Measurements from ENCODE around the gene CLCA4.

Gene CLCA4

DNA sequence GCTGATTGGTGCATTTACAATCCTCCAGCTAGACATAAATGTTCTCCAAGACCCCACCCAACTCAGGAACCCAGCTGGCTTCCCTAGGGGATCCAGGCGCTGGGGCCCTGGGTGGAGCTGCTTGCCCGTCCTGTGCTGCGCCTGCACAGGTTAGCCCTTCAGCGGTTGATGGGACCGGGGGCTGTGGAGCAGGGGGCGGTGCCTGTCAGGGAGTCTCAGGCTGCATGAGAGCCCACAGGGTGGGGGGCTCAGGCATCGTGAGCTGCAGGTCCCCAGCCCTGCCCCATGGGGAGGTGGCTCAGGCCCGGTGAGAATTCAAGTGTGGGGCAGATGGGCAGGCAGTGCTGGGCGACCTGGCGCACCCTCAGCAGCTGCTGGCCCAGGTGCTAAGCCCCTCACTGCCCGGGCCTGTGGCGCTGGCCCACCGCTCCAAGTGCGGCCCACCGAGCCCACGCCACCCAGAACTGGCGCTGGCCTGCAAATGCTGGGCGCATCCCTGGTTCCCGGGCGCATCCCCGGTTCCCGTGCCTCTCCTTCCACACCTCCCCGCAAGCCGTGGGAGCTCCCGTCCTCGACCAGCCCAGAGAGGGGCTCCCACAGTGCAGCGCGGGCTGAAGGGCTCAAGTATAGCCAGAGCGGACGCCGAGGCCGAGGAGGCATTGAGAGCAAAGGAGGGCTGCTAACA is 23.1 kb upstream of the CLCA4 start:
- no peak for DNase-seq (ENCODE audit: low read depth in 2 of 2)
- TF ChIP-seq, protein P1, sequence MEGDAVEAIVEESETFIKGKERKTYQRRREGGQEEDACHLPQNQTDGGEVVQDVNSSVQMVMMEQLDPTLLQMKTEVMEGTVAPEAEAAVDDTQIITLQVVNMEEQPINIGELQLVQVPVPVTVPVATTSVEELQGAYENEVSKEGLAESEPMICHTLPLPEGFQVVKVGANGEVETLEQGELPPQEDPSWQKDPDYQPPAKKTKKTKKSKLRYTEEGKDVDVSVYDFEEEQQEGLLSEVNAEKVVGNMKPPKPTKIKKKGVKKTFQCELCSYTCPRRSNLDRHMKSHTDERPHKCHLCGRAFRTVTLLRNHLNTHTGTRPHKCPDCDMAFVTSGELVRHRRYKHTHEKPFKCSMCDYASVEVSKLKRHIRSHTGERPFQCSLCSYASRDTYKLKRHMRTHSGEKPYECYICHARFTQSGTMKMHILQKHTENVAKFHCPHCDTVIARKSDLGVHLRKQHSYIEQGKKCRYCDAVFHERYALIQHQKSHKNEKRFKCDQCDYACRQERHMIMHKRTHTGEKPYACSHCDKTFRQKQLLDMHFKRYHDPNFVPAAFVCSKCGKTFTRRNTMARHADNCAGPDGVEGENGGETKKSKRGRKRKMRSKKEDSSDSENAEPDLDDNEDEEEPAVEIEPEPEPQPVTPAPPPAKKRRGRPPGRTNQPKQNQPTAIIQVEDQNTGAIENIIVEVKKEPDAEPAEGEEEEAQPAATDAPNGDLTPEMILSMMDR (IDR thresholded peaks at IDR 0.05; ENCODE audit: low read depth, low read length): no peak
- no peak overlapping the region for H3K4me3 ChIP-seq (replicated peaks in 1 of 2; ENCODE audit: low read depth in 2 of 2, low read length in 2 of 2)

DNA sequence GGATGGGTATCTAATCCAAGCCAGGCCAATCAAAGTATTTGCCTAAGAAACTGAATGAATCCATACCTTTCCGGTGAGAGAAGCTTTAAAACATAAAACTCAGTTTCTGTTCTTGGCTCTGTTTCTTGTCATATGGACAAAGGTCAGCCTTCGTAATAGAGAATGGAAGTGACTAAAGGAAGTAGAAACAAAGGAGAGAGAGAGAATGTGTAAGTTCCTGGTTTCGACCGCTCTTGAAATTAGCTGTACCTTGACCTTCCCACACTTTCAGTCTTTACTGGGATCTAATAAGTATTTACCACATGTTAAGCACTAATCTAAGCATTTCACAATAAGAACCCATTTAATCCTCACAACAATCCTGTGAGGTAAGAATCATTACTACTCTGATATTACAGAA is 19.6 kb upstream of the CLCA4 start:
- TF ChIP-seq, protein P1 (IDR thresholded peaks at IDR 0.05; ENCODE audit: low read depth, low read length): no peak
- no peak for DNase-seq (ENCODE audit: low read depth in 2 of 2)
- H3K4me3 ChIP-seq (replicated peaks in 1 of 2; ENCODE audit: low read depth in 2 of 2, low read length in 2 of 2): no peak overlapping the region

DNA sequence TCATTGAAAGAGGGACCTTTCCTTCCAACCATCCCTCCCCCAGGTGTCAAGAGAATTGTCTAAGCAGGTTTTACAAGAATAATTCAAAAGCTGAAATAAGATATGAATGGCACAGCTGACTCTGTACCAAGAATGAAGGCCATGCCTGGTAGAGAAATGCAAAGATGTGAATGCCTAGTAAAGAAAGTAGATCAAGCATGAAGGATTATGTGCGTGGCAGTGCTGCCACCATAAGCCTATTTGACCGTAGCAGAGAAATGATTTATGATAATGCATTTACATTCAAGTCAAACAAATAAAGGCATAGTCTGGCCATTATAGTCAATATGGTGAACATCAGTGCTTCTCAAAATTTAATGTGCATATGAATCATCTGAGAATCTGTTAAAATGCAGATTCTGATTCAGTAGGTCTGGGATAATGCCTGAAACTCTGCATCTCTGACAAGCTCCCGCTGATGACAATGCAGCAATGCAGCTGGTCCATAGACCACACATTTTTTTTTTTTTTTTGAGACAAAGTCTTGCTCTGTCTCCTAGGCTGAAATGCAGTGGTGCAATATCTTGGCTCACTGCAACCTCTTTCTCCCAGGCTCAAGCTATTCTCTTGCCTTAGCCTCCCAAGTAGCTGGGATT is 16.6 kb upstream of the CLCA4 start:
- TF ChIP-seq, protein P1 (IDR thresholded peaks at IDR 0.05; ENCODE audit: low read depth, low read length): no peak
- no peak for DNase-seq (ENCODE audit: low read depth in 2 of 2)
- no peak overlapping the region for H3K4me3 ChIP-seq (replicated peaks in 1 of 2; ENCODE audit: low read depth in 2 of 2, low read length in 2 of 2)

DNA sequence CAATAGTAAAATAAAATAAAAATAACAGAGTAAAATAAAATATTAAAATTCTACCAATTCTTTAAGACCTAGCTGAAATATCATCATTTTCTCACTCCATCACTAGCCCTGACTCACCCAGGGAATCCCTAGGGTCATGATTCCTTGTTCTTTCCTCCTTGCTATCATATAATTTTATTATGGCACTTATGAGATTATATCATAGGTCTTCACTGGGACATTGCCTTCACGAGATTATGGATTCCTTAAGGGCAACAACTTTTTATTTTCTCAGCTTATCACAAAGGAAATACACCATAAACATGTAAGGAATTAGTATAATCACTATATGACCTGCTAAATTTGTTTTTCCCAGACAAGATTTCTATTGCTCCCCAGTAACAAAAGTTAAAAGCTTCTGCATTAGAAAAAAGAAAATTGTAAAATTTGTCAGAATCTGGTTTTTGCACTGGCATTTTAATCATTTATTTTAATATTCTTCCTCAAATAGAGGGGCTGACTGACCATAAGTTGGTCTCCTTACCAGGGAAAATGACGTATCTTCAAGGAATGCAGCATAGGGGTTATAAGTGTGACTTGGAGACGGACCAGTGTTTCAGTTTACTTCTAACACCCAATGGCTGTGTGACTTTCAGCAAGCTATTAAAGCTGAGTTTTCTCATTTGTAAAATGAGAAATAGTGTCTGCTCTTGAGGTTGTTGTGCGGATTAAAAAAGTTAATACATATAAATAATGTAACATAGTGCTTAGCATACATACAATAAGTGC is 8.8 kb upstream of the CLCA4 start:
- TF ChIP-seq, protein P1 (IDR thresholded peaks at IDR 0.05; ENCODE audit: low read depth, low read length): no peak
- H3K4me3 ChIP-seq (replicated peaks in 1 of 2; ENCODE audit: low read depth in 2 of 2, low read length in 2 of 2): no peak overlapping the region
- peak in 1 of 2 donors; percentile 19 for DNase-seq (ENCODE audit: low read depth in 2 of 2)

DNA sequence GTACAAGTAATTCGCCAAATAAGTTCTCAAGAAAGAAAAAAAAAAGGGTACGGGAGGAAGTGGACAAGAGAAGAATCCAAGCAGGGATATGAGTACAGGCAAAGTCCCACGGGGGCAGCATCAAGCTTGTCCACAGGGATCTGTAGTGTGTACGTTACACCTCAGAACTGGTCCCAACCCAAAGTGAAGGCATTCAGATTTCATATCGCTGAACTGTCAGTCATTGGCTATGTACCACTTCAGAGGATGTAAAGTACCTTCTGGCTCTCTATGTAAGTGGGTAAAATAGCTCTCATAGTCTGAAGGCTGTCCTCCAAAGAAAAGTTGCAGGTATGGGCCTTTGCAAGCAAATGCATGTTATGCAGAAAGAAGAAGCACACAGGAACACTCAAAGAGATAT is 8.1 kb upstream of the CLCA4 start:
- TF ChIP-seq, protein P1 (IDR thresholded peaks at IDR 0.05; ENCODE audit: low read depth, low read length): no peak
- no peak overlapping the region for H3K4me3 ChIP-seq (replicated peaks in 1 of 2; ENCODE audit: low read depth in 2 of 2, low read length in 2 of 2)
- DNase-seq (ENCODE audit: low read depth in 2 of 2): no peak

DNA sequence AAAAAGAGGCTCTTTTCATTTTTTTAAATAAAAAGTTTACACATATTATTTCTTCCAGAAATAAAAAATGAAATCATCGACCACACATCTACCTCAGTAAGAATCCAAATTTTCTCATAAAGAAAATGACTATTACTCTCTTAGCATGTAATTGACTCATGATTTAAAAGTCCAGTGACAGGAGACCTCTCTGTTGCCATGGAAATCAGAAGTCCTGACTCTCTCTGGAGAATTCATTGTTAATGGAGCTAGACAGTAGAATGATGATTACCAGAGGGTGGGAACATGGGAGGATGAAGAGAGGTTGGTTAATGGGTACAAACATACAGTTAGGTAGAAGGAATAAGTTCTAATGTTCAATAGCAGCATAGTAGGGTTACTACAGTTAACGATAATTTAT is 5.0 kb upstream of the CLCA4 start:
- TF ChIP-seq, protein P1 (IDR thresholded peaks at IDR 0.05; ENCODE audit: low read depth, low read length): no peak
- DNase-seq (ENCODE audit: low read depth in 2 of 2): peak in 1 of 2 donors; percentile 36
- no peak overlapping the region for H3K4me3 ChIP-seq (replicated peaks in 1 of 2; ENCODE audit: low read depth in 2 of 2, low read length in 2 of 2)
